GM21786 (cell line): Measurements from ENCODE around the gene NUDT3.
"Not testable (repeated sequence)": the region's sequence is repeated elsewhere in the genome, so short reads cannot be mapped to it uniquely, and the experiment has no call there.

ENCODE experiments used
- ATAC-seq: cut with Tn5 transposase; IDR thresholded peaks from one replicate; pipeline ENCODE4 v1.9.1; 2021; ENCODE audit not compliant: unreplicated experiment

NUDT3 gene

GRCh38 chr6:34346175-34347119, 46.0 kb downstream of the NUDT3 start:
- no peak for ATAC-seq

- no peak for ATAC-seq
These were observed 48.7 kb downstream of the NUDT3 start for GRCh38 chr6:34343806-34344205.

GRCh38 chr6:34342247-34342646, 50.2 kb downstream of the NUDT3 start:
- no peak for ATAC-seq

GRCh38 chr6:34341481-34341971, 50.9 kb downstream of the NUDT3 start:
- no peak for ATAC-seq

- no peak for ATAC-seq
These were observed 51.5 kb downstream of the NUDT3 start for GRCh38 chr6:34340906-34341480.

GRCh38 chr6:34340394-34340793, 52.1 kb downstream of the NUDT3 start:
- ATAC-seq: no peak

- ATAC-seq: no peak
These were observed 52.5 kb downstream of the NUDT3 start for GRCh38 chr6:34339971-34340370.

GRCh38 chr6:34339432-34339831, 53.0 kb downstream of the NUDT3 start:
- ATAC-seq: no peak

GRCh38 chr6:34338811-34339210, 53.7 kb downstream of the NUDT3 start:
- no peak for ATAC-seq

GRCh38 chr6:34338377-34338776, 54.1 kb downstream of the NUDT3 start:
- no peak for ATAC-seq

GRCh38 chr6:34334796-34335416, 57.6 kb downstream of the NUDT3 start:
- ATAC-seq: no peak

GRCh38 chr6:34333858-34334257, 58.6 kb downstream of the NUDT3 start:
- no peak for ATAC-seq

- no peak for ATAC-seq
These were observed 59.9 kb downstream of the NUDT3 start for GRCh38 chr6:34332251-34333198.

- ATAC-seq: no peak
These were observed 61.0 kb downstream of the NUDT3 start for GRCh38 chr6:34331371-34332050.

GRCh38 chr6:34329814-34330213, 62.7 kb downstream of the NUDT3 start:
- not testable (repeated sequence) for ATAC-seq

- no peak for ATAC-seq
These were observed 63.5 kb downstream of the NUDT3 start for GRCh38 chr6:34328969-34329368.

- ATAC-seq: not testable (repeated sequence)
These were observed 64.9 kb downstream of the NUDT3 start for GRCh38 chr6:34327313-34328205.

GRCh38 chr6:34325633-34326032, 66.8 kb downstream of the NUDT3 start:
- ATAC-seq: no peak
